Fibroblast of pulmonary artery (primary cell): ENCODE measurements around the gene C4orf17.

ENCODE experiments used
- DNase-seq: peaks from one replicate; pipeline ENCODE4 v3.0.0-alpha.2; 2010; ENCODE audit warnings: low read depth
- H3K4me3 ChIP-seq: replicated peaks from 2 replicates; pipeline ENCODE4 v1.5.1; 2011; ENCODE audit warnings: low read depth, mild to moderate bottlenecking, control low read depth, low read length, moderate library complexity
- TF ChIP-seq, protein P1 (sequence below): IDR thresholded peaks from 2 replicates; pipeline ENCODE4 v1.5.1; 2011; ENCODE audit warnings: mild to moderate bottlenecking, control low read depth, low read length, inconsistent platforms; ENCODE audit errors: missing control alignments

The C4orf17 gene

DNA sequence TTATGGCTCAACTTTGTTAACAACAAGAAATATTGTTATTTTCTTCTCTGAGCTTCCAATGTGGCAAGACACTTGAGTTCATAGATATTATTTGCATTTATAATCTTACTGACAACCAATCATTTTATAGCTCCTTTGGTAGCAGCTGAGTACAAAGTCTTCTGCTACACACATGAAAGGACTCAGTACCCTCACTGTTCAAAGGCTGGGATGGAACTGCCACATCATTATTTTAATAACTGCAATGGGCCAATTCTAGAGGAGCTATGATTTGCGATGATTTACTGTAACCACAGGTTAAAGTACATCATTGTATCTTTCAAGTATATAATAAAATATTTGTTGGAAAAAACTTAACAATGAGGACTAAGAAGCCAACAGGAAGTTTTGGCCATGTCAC is 74.7 kb downstream of the C4orf17 start:
- DNase-seq: no peak
- TF ChIP-seq, protein P1, sequence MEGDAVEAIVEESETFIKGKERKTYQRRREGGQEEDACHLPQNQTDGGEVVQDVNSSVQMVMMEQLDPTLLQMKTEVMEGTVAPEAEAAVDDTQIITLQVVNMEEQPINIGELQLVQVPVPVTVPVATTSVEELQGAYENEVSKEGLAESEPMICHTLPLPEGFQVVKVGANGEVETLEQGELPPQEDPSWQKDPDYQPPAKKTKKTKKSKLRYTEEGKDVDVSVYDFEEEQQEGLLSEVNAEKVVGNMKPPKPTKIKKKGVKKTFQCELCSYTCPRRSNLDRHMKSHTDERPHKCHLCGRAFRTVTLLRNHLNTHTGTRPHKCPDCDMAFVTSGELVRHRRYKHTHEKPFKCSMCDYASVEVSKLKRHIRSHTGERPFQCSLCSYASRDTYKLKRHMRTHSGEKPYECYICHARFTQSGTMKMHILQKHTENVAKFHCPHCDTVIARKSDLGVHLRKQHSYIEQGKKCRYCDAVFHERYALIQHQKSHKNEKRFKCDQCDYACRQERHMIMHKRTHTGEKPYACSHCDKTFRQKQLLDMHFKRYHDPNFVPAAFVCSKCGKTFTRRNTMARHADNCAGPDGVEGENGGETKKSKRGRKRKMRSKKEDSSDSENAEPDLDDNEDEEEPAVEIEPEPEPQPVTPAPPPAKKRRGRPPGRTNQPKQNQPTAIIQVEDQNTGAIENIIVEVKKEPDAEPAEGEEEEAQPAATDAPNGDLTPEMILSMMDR: no peak
- no peak overlapping the region for H3K4me3 ChIP-seq

DNA sequence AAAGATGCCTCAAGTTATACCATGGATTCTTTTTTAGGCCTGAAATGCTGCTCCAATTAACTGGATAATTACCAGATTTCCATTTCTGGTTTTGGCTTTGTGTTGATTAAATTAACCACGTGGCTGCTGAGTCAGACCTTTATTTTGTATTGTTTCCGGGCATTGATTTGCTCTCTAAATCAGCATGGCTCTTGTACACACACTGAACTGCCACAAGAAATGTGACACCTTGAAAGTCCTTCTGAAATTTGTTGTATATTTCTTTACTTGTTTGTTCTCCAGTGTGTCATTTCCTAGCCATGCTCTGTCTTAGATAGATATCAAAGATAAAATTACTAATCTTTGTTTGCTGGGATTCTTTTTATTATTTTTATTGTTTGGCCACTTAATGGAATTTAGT is 75.5 kb downstream of the C4orf17 start:
- TF ChIP-seq, protein P1: no peak
- DNase-seq: no peak
- H3K4me3 ChIP-seq: no peak overlapping the region

DNA sequence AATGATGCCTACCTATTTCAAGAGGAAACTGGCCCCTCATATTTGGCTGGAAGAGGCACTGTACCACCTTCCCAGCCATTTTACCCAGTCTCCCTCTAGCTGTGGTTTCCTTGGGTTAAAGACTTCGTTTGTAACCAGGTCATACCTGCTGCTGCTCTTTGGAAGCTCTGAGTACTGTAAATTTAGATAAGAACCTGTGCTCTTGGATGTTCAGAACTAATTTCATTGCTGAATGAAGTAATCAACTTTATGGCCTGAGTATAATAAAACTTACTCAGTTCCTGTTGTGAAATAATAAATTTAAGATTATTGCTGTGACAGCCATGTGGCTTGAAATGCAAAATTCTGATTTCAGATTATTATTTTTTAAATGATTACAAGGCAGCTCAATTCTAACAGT is 76.0 kb downstream of the C4orf17 start:
- no peak for DNase-seq
- TF ChIP-seq, protein P1: no peak
- no peak overlapping the region for H3K4me3 ChIP-seq

DNA sequence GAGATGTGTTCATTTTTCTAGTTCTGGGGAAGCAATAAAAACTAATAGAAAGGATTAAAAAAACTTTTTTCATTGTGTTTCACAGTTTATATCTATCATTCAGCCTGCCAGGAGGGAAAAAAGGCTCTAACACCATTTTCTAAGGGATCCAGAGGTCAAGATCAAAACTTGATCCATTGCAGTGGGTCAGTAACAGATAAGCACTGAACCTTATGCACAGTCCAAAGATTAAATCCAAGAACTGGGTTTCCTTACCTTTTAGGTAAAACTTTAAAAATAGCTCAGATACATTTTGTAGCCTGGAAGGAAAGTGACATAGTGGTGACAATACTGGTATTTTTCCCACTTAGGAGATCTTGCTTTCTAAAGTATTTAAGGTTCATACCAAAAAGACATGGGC is 76.5 kb downstream of the C4orf17 start:
- no peak overlapping the region for H3K4me3 ChIP-seq
- TF ChIP-seq, protein P1: no peak
- DNase-seq: no peak

DNA sequence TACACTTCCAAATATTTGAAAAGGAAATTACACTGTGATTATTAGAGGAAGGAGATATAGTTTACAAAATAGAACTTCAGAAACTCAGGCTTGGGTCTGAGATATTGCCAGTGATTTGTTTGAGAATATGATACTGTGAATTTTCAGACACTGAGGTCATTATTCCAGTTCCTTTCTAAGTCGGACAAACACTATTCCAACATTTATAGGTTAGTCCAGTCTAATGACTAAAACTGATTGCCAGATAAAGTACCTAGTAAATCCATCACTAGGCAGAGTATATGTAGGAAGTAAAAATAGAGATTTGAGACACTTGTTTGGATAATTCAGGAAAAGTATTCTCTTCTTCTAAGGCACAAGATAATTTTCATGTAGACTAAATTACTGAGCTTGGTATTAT is 77.0 kb downstream of the C4orf17 start:
- no peak overlapping the region for H3K4me3 ChIP-seq
- DNase-seq: no peak
- TF ChIP-seq, protein P1: no peak

DNA sequence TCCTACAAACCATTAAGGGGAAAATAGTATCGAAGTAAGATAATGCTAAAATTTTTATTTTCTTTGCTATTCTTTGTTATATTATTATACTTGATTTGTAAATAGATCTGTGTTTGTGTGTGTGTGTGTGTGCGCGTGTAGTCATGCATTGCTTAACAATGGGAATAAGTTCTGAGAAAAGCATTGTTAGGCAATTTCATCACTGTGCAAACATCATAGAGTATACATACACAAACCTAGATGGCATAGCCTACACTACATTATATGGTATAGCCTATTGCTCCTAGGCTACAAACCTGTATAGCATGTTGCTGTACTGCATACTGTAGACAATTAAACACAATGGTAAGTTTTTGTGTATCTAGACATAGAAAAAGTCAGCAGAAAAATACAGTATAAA is 80.9 kb downstream of the C4orf17 start:
- no peak overlapping the region for H3K4me3 ChIP-seq

More for the DNA sequence above, 80.9 kb downstream of the C4orf17 start:
- TF ChIP-seq, protein P1: no peak
- DNase-seq: no peak
